Gastrocnemius medialis (tissue), 4 donors: Measurements from ENCODE around the gene PTDSS2. TPM values are rescaled to one million over a fixed set of nuclear protein-coding genes. Genes with fewer than 3 reads are reported as not detected.

ENCODE experiments used
- ATAC-seq, 2 donors: fragments of 150-250 bp; one replicate each; pipeline ENCODE4 v1.9.1; 2016
- DNase-seq, 2 donors: peaks; one replicate each; pipeline ENCODE4 v3.0.0-alpha.2; 2019
- H3K27ac ChIP-seq, 4 donors: fragments of 200-600 bp; sonication (generic); 1 replicate in 1 of 4; 2 replicates in 3 of 4; pipeline ENCODE4 v1.5.1; 2016 to 2018; ENCODE audit warnings: mild to moderate bottlenecking in 2 of 4, moderate library complexity in 1 of 4
- H3K27me3 ChIP-seq, 3 donors: fragments of 200-600 bp; sonication (generic) in 2 of 3; 1 replicate in 1 of 3; 2 replicates in 2 of 3; pipeline versions ENCODE4 v1.5.1 to v1.6.0; 2016 to 2019; ENCODE audit warnings: mild to moderate bottlenecking in 1 of 3, moderate library complexity in 1 of 3
- H3K36me3 ChIP-seq, 2 donors: fragments of 200-600 bp; sonication (generic) in 1 of 2; one replicate each; pipeline ENCODE4 v1.5.1; 2017 to 2018
- H3K4me1 ChIP-seq, 2 donors: fragments of 200-600 bp; sonication (generic) in 1 of 2; one replicate each; pipeline ENCODE4 v1.5.1; 2016 to 2017; ENCODE audit warnings: mild to moderate bottlenecking in 2 of 2
- H3K4me3 ChIP-seq, 4 donors: fragments of 200-600 bp; sonication (generic) in 3 of 4; 1 replicate in 1 of 4; 2 replicates in 3 of 4; pipeline ENCODE4 v1.5.1; 2016 to 2019; ENCODE audit warnings: mild to moderate bottlenecking in 2 of 4
- H3K9me3 ChIP-seq, 3 donors: fragments of 200-600 bp; sonication (generic) in 2 of 3; 1 replicate in 1 of 3; 2 replicates in 2 of 3; pipeline ENCODE4 v1.5.1; 2016 to 2019
- CTCF ChIP-seq, 5 experiments: fragments of 450-650 bp in 3 of 5; fragments of 200-600 bp in 2 of 5; sonication (generic) in 2 of 5; IDR thresholded peaks in 4 of 5; conservative IDR thresholded peaks in 1 of 5; 1 replicate in 4 of 5; 2 replicates in 1 of 5; pipeline ENCODE4 v1.5.1; 2016 to 2019; ENCODE audit warnings: antibody characterized with exemption in 5 of 5, mild to moderate bottlenecking in 3 of 5, moderate library complexity in 3 of 5
- POLR2A ChIP-seq, 2 donors: fragments of 450-650 bp; IDR thresholded peaks; one replicate each; pipeline ENCODE4 v1.6.1; 2017; ENCODE audit warnings: antibody characterized with exemption in 2 of 2, mild to moderate bottlenecking in 2 of 2, moderate library complexity in 2 of 2
- in situ Hi-C, 4 donors: fragments of 200-750 bp; cut with MboI; loops; one replicate each; pipeline versions ENCODE4 v1.15.0 to v1.8.0; 2017; ENCODE audit warnings: low sequenced_read_pairs in 4 of 4
- intact Hi-C: fragments of 100-400 bp; cut with DNase I; formaldehyde crosslinking; loops from one replicate; pipeline ENCODE4 v1.15.1; 2023; ENCODE audit warnings: low total_unique reads
- total RNA-seq, 4 donors: library from RNA; depleted of rRNA; stranded (reverse); fragments of >200 nt; gene quantifications; one replicate each; pipeline versions ENCODE4 v1.1.0 to v1.2.3, GENCODE V29; 2016

The PTDSS2 gene
- total RNA-seq, 4 donors from 2014 or later, result 21.7 to 31.5 (median 23.7) TPM

GRCh38 chr11:498297-499181 lies 48.5 kb downstream of the PTDSS2 start:
- Histone ChIP-seq H3K9me3 (no peaks in the 10 kb centered on the region), H3K27ac (no peak overlapping the region), H3K4me3 (no peak overlapping the region), H3K27me3 (no peaks in the 10 kb centered on the region), H3K4me1 (peaks cover 0 to 8% of the 10 kb centered on the region in 2 donors), H3K36me3 (peaks cover 4 to 78% of the 10 kb centered on the region in 2 donors)
- no peak for ATAC-seq
- no peak for DNase-seq
- in situ Hi-C loops, result no loop called here
- intact Hi-C loops, result no loop called here
- TF ChIP-seq CTCF (IDR thresholded peaks at IDR 0.05 in 4 of 5, conservative IDR thresholded peaks at IDR 0.05 in 1 of 5) (no peak), POLR2A (IDR thresholded peaks at IDR 0.05) (no peak)

- H3K4me3 ChIP-seq, result no peak overlapping the region
- no peak for DNase-seq
- H3K27me3 ChIP-seq, result no peaks in the 10 kb centered on the region
- in situ Hi-C loops (no loop called here), intact Hi-C loops (no loop called here)
- H3K4me1 ChIP-seq, result peaks cover 8 to 17% of the 10 kb centered on the region in 2 donors
- no peaks in the 10 kb centered on the region for H3K9me3 ChIP-seq
- peaks cover 4 to 69% of the 10 kb centered on the region in 2 donors for H3K36me3 ChIP-seq
- TF ChIP-seq CTCF (IDR thresholded peaks at IDR 0.05 in 4 of 5, conservative IDR thresholded peaks at IDR 0.05 in 1 of 5) (no peak), POLR2A (IDR thresholded peaks at IDR 0.05) (no peak)
- ATAC-seq, result no peak
- no peak overlapping the region for H3K27ac ChIP-seq
Observed at GRCh38 chr11:499201-500076, 49.4 kb downstream of the PTDSS2 start.

- DNase-seq (no peak), ATAC-seq (no peak)
- Histone ChIP-seq H3K4me1 (peaks cover 23 to 34% of the 10 kb centered on the region in 2 donors), H3K36me3 (peaks cover 4 to 55% of the 10 kb centered on the region in 2 donors), H3K4me3 (no peak overlapping the region), H3K27ac (no peak overlapping the region), H3K27me3 (no peaks in the 10 kb centered on the region), H3K9me3 (no peaks in the 10 kb centered on the region)
- in situ Hi-C loops, result no loop called here
- TF ChIP-seq CTCF (IDR thresholded peaks at IDR 0.05 in 4 of 5, conservative IDR thresholded peaks at IDR 0.05 in 1 of 5) (no peak), POLR2A (IDR thresholded peaks at IDR 0.05) (no peak)
- intact Hi-C loops, result no loop called here
Observed at GRCh38 chr11:501001-501682, 51.1 kb downstream of the PTDSS2 start.

GRCh38 chr11:501683-502287 lies 51.7 kb downstream of the PTDSS2 start:
- Histone ChIP-seq H3K4me1 (peaks cover 23 to 34% of the 10 kb centered on the region in 2 donors), H3K4me3 (no peak overlapping the region)
- DNase-seq, result no peak

More at GRCh38 chr11:501683-502287, 51.7 kb downstream of the PTDSS2 start:
- H3K27me3 ChIP-seq, result no peaks in the 10 kb centered on the region
- no peaks in the 10 kb centered on the region for H3K9me3 ChIP-seq
- H3K36me3 ChIP-seq, result peaks cover 4 to 49% of the 10 kb centered on the region in 2 donors
- no peak for ATAC-seq
- TF ChIP-seq POLR2A (IDR thresholded peaks at IDR 0.05), result no peak
- TF ChIP-seq CTCF (IDR thresholded peaks at IDR 0.05 in 4 of 5, conservative IDR thresholded peaks at IDR 0.05 in 1 of 5), result no peak
- intact Hi-C loops, result no loop called here
- in situ Hi-C loops, result no loop called here
- H3K27ac ChIP-seq, result no peak overlapping the region
